Karpas-422 (cell line): ENCODE measurements around the gene FRMD3. TPM values are rescaled to one million over a fixed set of nuclear protein-coding genes. Genes with fewer than 3 reads are reported as not detected.

Experiments used
- DNase-seq: peaks from one replicate; pipeline ENCODE4 v3.0.0-alpha.2; 2015
- H2AFZ ChIP-seq: fragments of 200-600 bp; sonication (generic); 2 replicates; pipeline ENCODE4 v1.6.1; 2014; ENCODE audit warnings: antibody characterized with exemption, low read length, mixed read lengths
- H3K27ac ChIP-seq: fragments of 200-600 bp; sonication (generic); 2 replicates; pipeline ENCODE4 v1.5.1; 2014; ENCODE audit warnings: mild to moderate bottlenecking, low read length, moderate library complexity
- H3K27me3 ChIP-seq: fragments of 200-600 bp; sonication (generic); 2 replicates; pipeline ENCODE4 v1.6.1; 2014; ENCODE audit warnings: low read length, mixed read lengths
- H3K36me3 ChIP-seq: fragments of 200-600 bp; sonication (generic); 2 replicates; pipeline ENCODE4 v1.6.1; 2014; ENCODE audit warnings: low read length, mixed read lengths; ENCODE audit not compliant: insufficient read depth
- H3K4me1 ChIP-seq: fragments of 200-600 bp; sonication (generic); 2 replicates; pipeline ENCODE4 v1.6.1; 2014; ENCODE audit warnings: mild to moderate bottlenecking, low read length, mixed read lengths
- H3K4me2 ChIP-seq: fragments of 200-600 bp; sonication (generic); 2 replicates; pipeline ENCODE4 v1.6.1; 2014; ENCODE audit warnings: low read length, low read depth, mild to moderate bottlenecking; ENCODE audit not compliant: poor library complexity, severe bottlenecking
- H3K4me3 ChIP-seq: fragments of 200-600 bp; sonication (generic); 2 replicates; pipeline ENCODE4 v1.5.1; 2014; ENCODE audit warnings: mild to moderate bottlenecking, antibody characterized with exemption, low read length, mixed read lengths
- H3K79me2 ChIP-seq: fragments of 200-600 bp; sonication (generic); 2 replicates; pipeline ENCODE4 v1.6.1; 2014; ENCODE audit warnings: mild to moderate bottlenecking, low read length, mixed read lengths
- H3K9ac ChIP-seq: fragments of 200-600 bp; sonication (generic); 2 replicates; pipeline ENCODE4 v1.6.0; 2014; ENCODE audit warnings: low read length
- H3K9me2 ChIP-seq: fragments of 200-600 bp; sonication (generic), shearing (Covaris generic); replicated peaks from 2 replicates; pipeline ENCODE4 v1.6.0; 2014; ENCODE audit warnings: mild to moderate bottlenecking, low read length, moderate library complexity; ENCODE audit not compliant: insufficient read depth
- H3K9me3 ChIP-seq: fragments of 300-700, 200-600 bp; sonication (generic); 2 replicates; pipeline ENCODE4 v1.6.1; 2014; ENCODE audit warnings: low read length, mixed read lengths
- H4K20me1 ChIP-seq: fragments of 200-600 bp; sonication (generic); 2 replicates; pipeline ENCODE4 v1.6.1; 2014; ENCODE audit warnings: mild to moderate bottlenecking, antibody characterized with exemption, low read length, low read depth; ENCODE audit not compliant: insufficient read depth
- total RNA-seq: library from RNA; depleted of rRNA; stranded (reverse); fragments of >200 nt; shearing (Covaris generic); gene quantifications from 2 replicates; pipeline ENCODE4 v1.2.3, GENCODE V29; 2014; ENCODE audit warnings: low replicate concordance

The FRMD3 gene
- total RNA-seq, 1 experiment from 2014 or later = not detected

GRCh38 chr9:83385317-83385716 is 152.9 kb downstream of the FRMD3 start:
- Histone ChIP-seq H3K27me3 (no peaks in the 10 kb centered on the region), H3K4me1 (no peaks in the 10 kb centered on the region), H3K9ac (no peak overlapping the region), H3K79me2 (no peaks in the 10 kb centered on the region), H2AFZ (no peak overlapping the region), H3K27ac (no peak overlapping the region), H3K4me2 (no peak overlapping the region), H3K36me3 (no peaks in the 10 kb centered on the region), H3K9me2 (no peaks in the 10 kb centered on the region), H3K9me3 (no peaks in the 10 kb centered on the region), H4K20me1 (no peaks in the 10 kb centered on the region), H3K4me3 (no peak overlapping the region)
- DNase-seq = no peak

- no peaks in the 10 kb centered on the region for H3K9me2 ChIP-seq
- H3K4me3 ChIP-seq = no peak overlapping the region
- H4K20me1 ChIP-seq = no peaks in the 10 kb centered on the region
- no peaks in the 10 kb centered on the region for H3K27me3 ChIP-seq
- H3K27ac ChIP-seq = no peak overlapping the region
- H3K79me2 ChIP-seq = no peaks in the 10 kb centered on the region
- no peak overlapping the region for H2AFZ ChIP-seq
- H3K4me1 ChIP-seq = no peaks in the 10 kb centered on the region
- H3K9me3 ChIP-seq = no peaks in the 10 kb centered on the region
- no peak overlapping the region for H3K9ac ChIP-seq
- H3K36me3 ChIP-seq = no peaks in the 10 kb centered on the region
- DNase-seq = no peak
- H3K4me2 ChIP-seq = no peak overlapping the region
Measured at GRCh38 chr9:83384214-83384613, 154.0 kb downstream of the FRMD3 start.

GRCh38 chr9:83383034-83383433 is 155.2 kb downstream of the FRMD3 start:
- Histone ChIP-seq H3K9me2 (no peaks in the 10 kb centered on the region), H3K79me2 (no peaks in the 10 kb centered on the region), H3K27me3 (no peaks in the 10 kb centered on the region), H3K4me1 (no peaks in the 10 kb centered on the region), H3K9ac (no peak overlapping the region), H3K36me3 (no peaks in the 10 kb centered on the region), H3K4me2 (no peak overlapping the region), H3K9me3 (no peaks in the 10 kb centered on the region), H3K4me3 (no peak overlapping the region), H3K27ac (no peak overlapping the region), H2AFZ (no peak overlapping the region), H4K20me1 (no peaks in the 10 kb centered on the region)
- DNase-seq = no peak

- Histone ChIP-seq H2AFZ (no peak overlapping the region), H3K27me3 (no peaks in the 10 kb centered on the region), H3K9me2 (no peaks in the 10 kb centered on the region), H3K36me3 (no peaks in the 10 kb centered on the region), H3K9me3 (no peaks in the 10 kb centered on the region), H3K27ac (no peak overlapping the region), H3K4me2 (no peak overlapping the region), H3K79me2 (no peaks in the 10 kb centered on the region), H3K4me1 (no peaks in the 10 kb centered on the region), H4K20me1 (no peaks in the 10 kb centered on the region), H3K4me3 (no peak overlapping the region), H3K9ac (no peak overlapping the region)
- no peak for DNase-seq
Measured at GRCh38 chr9:83382421-83382820, 155.8 kb downstream of the FRMD3 start.

GRCh38 chr9:83379045-83379444 is 159.2 kb downstream of the FRMD3 start:
- Histone ChIP-seq H3K79me2 (no peaks in the 10 kb centered on the region), H2AFZ (no peak overlapping the region), H3K9me3 (no peaks in the 10 kb centered on the region), H3K9me2 (no peaks in the 10 kb centered on the region), H3K36me3 (no peaks in the 10 kb centered on the region), H3K27ac (no peak overlapping the region), H3K4me2 (no peak overlapping the region), H3K4me3 (no peak overlapping the region), H3K27me3 (no peaks in the 10 kb centered on the region), H3K9ac (no peak overlapping the region), H3K4me1 (no peaks in the 10 kb centered on the region), H4K20me1 (no peaks in the 10 kb centered on the region)
- no peak for DNase-seq

GRCh38 chr9:83372957-83373356 is 165.2 kb downstream of the FRMD3 start:
- no peaks in the 10 kb centered on the region for H4K20me1 ChIP-seq
- no peaks in the 10 kb centered on the region for H3K9me3 ChIP-seq
- H3K4me2 ChIP-seq = no peak overlapping the region
- H3K79me2 ChIP-seq = no peaks in the 10 kb centered on the region
- H3K9ac ChIP-seq = no peak overlapping the region
- no peak for DNase-seq
- no peak overlapping the region for H3K27ac ChIP-seq
- no peaks in the 10 kb centered on the region for H3K36me3 ChIP-seq
- no peak overlapping the region for H2AFZ ChIP-seq
- no peaks in the 10 kb centered on the region for H3K4me1 ChIP-seq
- no peaks in the 10 kb centered on the region for H3K27me3 ChIP-seq
- H3K4me3 ChIP-seq = no peak overlapping the region
- H3K9me2 ChIP-seq = no peaks in the 10 kb centered on the region

- Histone ChIP-seq H3K9me3 (no peaks in the 10 kb centered on the region), H3K27ac (no peak overlapping the region), H4K20me1 (no peaks in the 10 kb centered on the region), H3K4me2 (no peak overlapping the region), H3K9ac (no peak overlapping the region), H3K79me2 (no peaks in the 10 kb centered on the region), H2AFZ (no peak overlapping the region), H3K4me1 (no peaks in the 10 kb centered on the region), H3K36me3 (no peaks in the 10 kb centered on the region), H3K4me3 (no peak overlapping the region), H3K9me2 (no peaks in the 10 kb centered on the region), H3K27me3 (no peaks in the 10 kb centered on the region)
- DNase-seq = no peak
Measured at GRCh38 chr9:83367326-83367725, 170.9 kb downstream of the FRMD3 start.

GRCh38 chr9:83362341-83362995 is 175.7 kb downstream of the FRMD3 start:
- H3K4me2 ChIP-seq = no peak overlapping the region
- H3K4me3 ChIP-seq = no peak overlapping the region
- no peak for DNase-seq
- H3K9ac ChIP-seq = no peak overlapping the region
- no peak overlapping the region for H2AFZ ChIP-seq
- H3K9me2 ChIP-seq = no peaks in the 10 kb centered on the region
- H3K79me2 ChIP-seq = no peaks in the 10 kb centered on the region
- H3K36me3 ChIP-seq = no peaks in the 10 kb centered on the region
- no peak overlapping the region for H3K27ac ChIP-seq
- no peaks in the 10 kb centered on the region for H3K27me3 ChIP-seq
- H3K4me1 ChIP-seq = no peaks in the 10 kb centered on the region
- H3K9me3 ChIP-seq = no peaks in the 10 kb centered on the region
- no peaks in the 10 kb centered on the region for H4K20me1 ChIP-seq

- no peaks in the 10 kb centered on the region for H3K4me1 ChIP-seq
- no peak overlapping the region for H3K9ac ChIP-seq
- no peak for DNase-seq
- H2AFZ ChIP-seq = no peak overlapping the region
- H3K27ac ChIP-seq = no peak overlapping the region
- no peaks in the 10 kb centered on the region for H4K20me1 ChIP-seq
- no peaks in the 10 kb centered on the region for H3K36me3 ChIP-seq
- H3K9me3 ChIP-seq = no peaks in the 10 kb centered on the region
- no peak overlapping the region for H3K4me3 ChIP-seq
- H3K4me2 ChIP-seq = no peak overlapping the region
- H3K27me3 ChIP-seq = no peaks in the 10 kb centered on the region
- H3K79me2 ChIP-seq = no peaks in the 10 kb centered on the region
- no peaks in the 10 kb centered on the region for H3K9me2 ChIP-seq
Measured at GRCh38 chr9:83359039-83359438, 179.2 kb downstream of the FRMD3 start.
